K562 (cell line): ENCODE measurements around the gene RASD2. TPM values are rescaled to one million over a fixed set of nuclear protein-coding genes. Genes with fewer than 3 reads are reported as not detected.

ENCODE experiments used
- ATAC-seq: fragments of 200-7000 bp; cut with Tn5 transposase; 3 replicates; pipeline ENCODE4 v1.9.1; 2020; ENCODE audit warnings: moderate library complexity
- BruUV-seq: library from RNA; stranded (reverse); fragments of 400-500 nt; replicated peaks from 2 replicates; lab custom pipeline; 2021; lab: Mats Ljungman, UMichigan
- CTCF ChIA-PET: fragments of 300-600 bp; formaldehyde crosslinking; extraction: SDS; loops from one replicate; lab custom pipeline; 2021; ENCODE audit warnings: low intra/inter-chr PET ratio; lab: Yijun Ruan, JAX
- POLR2A ChIA-PET: fragments of 300-600, 350-650 bp; sonication (Branson Sonifier 250); formaldehyde crosslinking; extraction: SDS; loops from one replicate; lab custom pipeline; 2021; ENCODE audit warnings: antibody characterized with exemption, inconsistent platforms; lab: Yijun Ruan, JAX
- DNase-seq, 4 experiments: peaks; one replicate each; pipeline versions ENCODE4 v3.0.0 to v3.0.0-alpha.2; 2011 to 2018; ENCODE audit warnings: low spot score in 3 of 4, mixed read lengths in 3 of 4; ENCODE audit errors: extremely low read depth in 1 of 4
- FAIRE-seq: peaks from 2 replicates; lab custom pipeline; 2011; peaks lifted over from hg19 to GRCh38; lab: Jason Lieb, UNC
- H2AFZ ChIP-seq: 2 replicates; pipeline ENCODE4 v1.6.0; 2011; ENCODE audit warnings: low read depth, low read length, control low read depth, inconsistent platforms
- H3K27ac ChIP-seq: fragments of 200-600 bp; 3 replicates; pipeline ENCODE4 v1.8.0; 2011; ENCODE audit warnings: low read depth, mild to moderate bottlenecking, control low read depth, inconsistent platforms, low read length, moderate library complexity, mixed read lengths; ENCODE audit errors: extremely low read depth
- H3K27me3 ChIP-seq, 2 experiments: fragments of 300-600 bp in 1 of 2; 2 replicates in 1 of 2; 3 replicates in 1 of 2; pipeline versions ENCODE4 v1.6.0 to v1.8.0; 2011; ENCODE audit warnings: inconsistent platforms in 2 of 2, low read length in 2 of 2, mild to moderate bottlenecking in 1 of 2, mixed read lengths in 1 of 2, moderate library complexity in 1 of 2; ENCODE audit not compliant: control insufficient read depth in 2 of 2, insufficient read depth in 2 of 2
- H3K36me3 ChIP-seq: fragments of 300-600 bp; 3 replicates; pipeline ENCODE4 v1.8.0; 2011; ENCODE audit warnings: mild to moderate bottlenecking, low read length, inconsistent platforms; ENCODE audit not compliant: control insufficient read depth, insufficient read depth
- H3K4me1 ChIP-seq, 2 experiments: fragments of 200-600 bp in 1 of 2; replicated peaks in 1 of 2; 2 replicates in 1 of 2; 3 replicates in 1 of 2; pipeline versions ENCODE4 v1.5.1 to v1.8.0; 2011; ENCODE audit warnings: inconsistent platforms in 2 of 2, low read length in 2 of 2, mild to moderate bottlenecking in 1 of 2, mixed read lengths in 1 of 2, moderate library complexity in 1 of 2; ENCODE audit not compliant: control insufficient read depth in 2 of 2, insufficient read depth in 2 of 2
- H3K4me2 ChIP-seq: 2 replicates; pipeline ENCODE4 v1.6.1; 2011; ENCODE audit warnings: low read length, control low read depth, inconsistent platforms, mixed read lengths; ENCODE audit not compliant: insufficient read depth
- H3K4me3 ChIP-seq: fragments of 200-600 bp; sonication (generic), shearing (Covaris generic); 2 replicates; pipeline ENCODE4 v1.5.1; 2016; ENCODE audit warnings: control low read depth, inconsistent platforms
- H3K79me2 ChIP-seq: fragments of 200-600 bp; 3 replicates; pipeline ENCODE4 v1.8.0; 2011; ENCODE audit warnings: low read length, inconsistent platforms; ENCODE audit not compliant: control insufficient read depth, insufficient read depth
- H3K9ac ChIP-seq, 2 experiments: 2 replicates each; pipeline versions ENCODE4 v1.6.0 to v1.6.1; 2011; ENCODE audit warnings: low read depth in 2 of 2, low read length in 2 of 2, control low read depth in 1 of 2, inconsistent platforms in 1 of 2, mild to moderate bottlenecking in 1 of 2, mixed read lengths in 1 of 2; ENCODE audit not compliant: insufficient read depth in 1 of 2
- H3K9me1 ChIP-seq: one replicate; pipeline ENCODE4 v1.6.0; 2011; ENCODE audit warnings: inconsistent platforms, mild to moderate bottlenecking, low read length, moderate library complexity; ENCODE audit not compliant: control insufficient read depth, insufficient read depth
- H3K9me3 ChIP-seq: replicated peaks from 2 replicates; pipeline ENCODE4 v1.5.1; 2011; ENCODE audit warnings: low read depth, low read length, inconsistent platforms; ENCODE audit not compliant: control insufficient read depth, insufficient read depth
- H4K20me1 ChIP-seq: replicated peaks from 2 replicates; pipeline ENCODE4 v1.6.1; 2011; ENCODE audit warnings: low read length, inconsistent platforms, mixed read lengths; ENCODE audit not compliant: control insufficient read depth, insufficient read depth
- ARID1B ChIP-seq: fragments of 450-650 bp; IDR thresholded peaks from 2 replicates; pipeline ENCODE4 v1.6.1; 2016; ENCODE audit warnings: antibody characterized with exemption, mild to moderate bottlenecking, inconsistent platforms
- C11orf30 ChIP-seq: fragments of 450-650 bp; IDR thresholded peaks from 2 replicates; pipeline ENCODE4 v1.6.1; 2016; ENCODE audit warnings: low read depth, mild to moderate bottlenecking
- CBX8 ChIP-seq: fragments of 200-600 bp; sonication (generic); IDR thresholded peaks from 2 replicates; pipeline ENCODE4 v1.6.1; 2012; ENCODE audit warnings: borderline replicate concordance, mixed run types, low read depth, mild to moderate bottlenecking, moderate library complexity, mixed read lengths, low read length, control low read depth, inconsistent platforms; ENCODE audit not compliant: poor library complexity, severe bottlenecking; ENCODE audit errors: extremely low read depth
- DNMT1 ChIP-seq: fragments of 450-650 bp; IDR thresholded peaks from 2 replicates; pipeline ENCODE4 v1.6.1; 2016; ENCODE audit warnings: antibody characterized with exemption, mild to moderate bottlenecking
- HDAC8 ChIP-seq: fragments of 450-650 bp; IDR thresholded peaks from 2 replicates; pipeline ENCODE4 v1.6.1; 2016; ENCODE audit warnings: mild to moderate bottlenecking, missing genetic modification characterization, moderate library complexity, missing compliant biosample characterization
- RBM15 ChIP-seq: fragments of 200-400 bp; formaldehyde crosslinking; IDR thresholded peaks from 2 replicates; pipeline ENCODE4 v1.6.1; 2018; ENCODE audit warnings: mild to moderate bottlenecking, low read length, moderate library complexity; ENCODE audit not compliant: insufficient read depth
- SAP30 ChIP-seq: fragments of 200-600 bp; sonication (generic); IDR thresholded peaks from 2 replicates; pipeline ENCODE4 v1.6.1; 2012; ENCODE audit warnings: borderline replicate concordance, low read depth, mild to moderate bottlenecking, moderate library complexity, low read length, control low read depth, inconsistent platforms; ENCODE audit not compliant: insufficient read depth, poor library complexity, severe bottlenecking
- SOX6 ChIP-seq: fragments of 450-650 bp; IDR thresholded peaks from 2 replicates; pipeline ENCODE4 v1.6.1; 2014; ENCODE audit warnings: mild to moderate bottlenecking
- ZNF717 ChIP-seq: fragments of 250-450 bp; sonication (Bioruptor Pico); IDR thresholded peaks from 2 replicates; pipeline ENCODE4 v1.5.0; 2021
- WGBS: fragments of 100-300 bp; shearing (Covaris generic); methylation state at CpG from one replicate; pipeline ENCODE4 v1.1.6; 2016; ENCODE audit warnings: low coverage, mixed read lengths; ENCODE audit not compliant: insufficient coverage; ENCODE audit errors: missing lambda C conversion rate; 5-methylcytosine and 5-hydroxymethylcytosine counted together
- in situ Hi-C: fragments of 300-500 bp; cut with MboI; formaldehyde crosslinking; loops from 4 replicates; pipeline ENCODE4 v1.15.0; 2018; ENCODE audit warnings: inconsistent platforms, mixed read lengths
- intact Hi-C: fragments of 100-400 bp; cut with micrococcal nuclease; formaldehyde crosslinking; loops from 2 replicates; pipeline ENCODE4 v1.14.2; 2022
- polyA plus RNA-seq, 8 experiments: library from polyadenylated mRNA; depleted of rRNA in 4 of 8; stranded (reverse) in 5 of 8; unstranded in 3 of 8; fragments of >200 nt; fragmentation: Nextera tagmentation in 2 of 8; fragmentation: Illumina TruSeq in 1 of 8; extraction: Ambion mirVana in 2 of 8; extraction: Trizol in 1 of 8; gene quantifications; 2 replicates each; pipeline versions ENCODE4 v1.2.1 to v1.2.3, GENCODE V29; 2011 to 2014; ENCODE audit warnings: inconsistent platforms in 1 of 8, missing spikeins in 1 of 8
- total RNA-seq, 7 experiments: library from RNA; depleted of rRNA in 6 of 7; stranded (reverse); fragments of >200 nt in 6 of 7; fragmentation: Illumina TruSeq in 2 of 7; extraction: Trizol in 2 of 7; gene quantifications; 2 replicates each; pipeline versions ENCODE4 v1.2.1 to v1.2.3, GENCODE V29; 2011 to 2021; ENCODE audit warnings: low replicate concordance in 1 of 7
- TF ChIP-seq, protein P1 (sequence below), 2 experiments: IDR thresholded peaks; 2 replicates each; pipeline ENCODE4 v1.6.1; 2012; ENCODE audit warnings: improper control_type of control experiment in 2 of 2, low read depth in 2 of 2, low read length in 2 of 2, borderline replicate concordance in 1 of 2
- TF ChIP-seq, protein P2 (sequence below): fragments of 450-650 bp; formaldehyde crosslinking; IDR thresholded peaks from 2 replicates; pipeline ENCODE4 v1.4.0; 2022; ENCODE audit warnings: missing genetic modification characterization

The RASD2 gene
- total and polyA plus RNA-seq, 9 of the 15 experiments (the other 6 are each of a cell fraction or from before 2014, with no cell fraction given), result 0.05 TPM; not detected in 8

DNA sequence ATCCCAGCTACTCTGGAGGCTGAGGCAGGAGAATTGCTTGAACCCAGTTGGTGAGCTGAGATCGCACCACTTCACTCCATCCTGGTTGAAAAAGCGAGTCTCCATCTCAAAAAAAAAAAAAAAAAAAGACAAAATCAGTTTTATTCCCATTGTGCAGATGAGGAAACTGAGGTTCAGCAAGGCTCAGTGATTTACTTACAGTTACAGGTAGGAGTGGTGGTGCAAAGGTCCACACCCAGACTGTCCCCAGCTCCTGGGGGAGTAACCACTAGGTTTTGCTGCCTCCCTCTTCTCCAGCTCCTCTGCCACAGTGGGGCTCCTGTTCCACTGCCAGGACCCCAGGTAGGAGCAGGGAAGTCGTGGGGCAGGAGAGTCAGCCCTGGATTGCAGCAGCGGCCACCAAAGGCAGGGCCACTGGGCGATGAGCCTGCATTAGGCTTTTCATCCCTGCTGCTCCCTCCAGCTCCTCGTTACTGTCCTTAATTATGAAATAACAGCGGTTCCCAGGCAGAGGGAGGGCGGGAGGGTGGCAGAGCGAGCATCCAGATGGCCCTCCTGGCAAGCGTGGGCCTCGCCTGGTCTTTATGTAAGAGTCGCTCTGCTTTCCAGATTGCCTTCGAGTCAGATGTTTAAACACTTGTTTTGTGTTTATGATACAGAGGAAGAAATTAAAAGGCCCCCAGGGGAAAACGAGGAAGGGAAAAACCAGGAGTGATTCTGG is 15.5 kb upstream of the RASD2 start (continued):
- TF ChIP-seq, protein P1, sequence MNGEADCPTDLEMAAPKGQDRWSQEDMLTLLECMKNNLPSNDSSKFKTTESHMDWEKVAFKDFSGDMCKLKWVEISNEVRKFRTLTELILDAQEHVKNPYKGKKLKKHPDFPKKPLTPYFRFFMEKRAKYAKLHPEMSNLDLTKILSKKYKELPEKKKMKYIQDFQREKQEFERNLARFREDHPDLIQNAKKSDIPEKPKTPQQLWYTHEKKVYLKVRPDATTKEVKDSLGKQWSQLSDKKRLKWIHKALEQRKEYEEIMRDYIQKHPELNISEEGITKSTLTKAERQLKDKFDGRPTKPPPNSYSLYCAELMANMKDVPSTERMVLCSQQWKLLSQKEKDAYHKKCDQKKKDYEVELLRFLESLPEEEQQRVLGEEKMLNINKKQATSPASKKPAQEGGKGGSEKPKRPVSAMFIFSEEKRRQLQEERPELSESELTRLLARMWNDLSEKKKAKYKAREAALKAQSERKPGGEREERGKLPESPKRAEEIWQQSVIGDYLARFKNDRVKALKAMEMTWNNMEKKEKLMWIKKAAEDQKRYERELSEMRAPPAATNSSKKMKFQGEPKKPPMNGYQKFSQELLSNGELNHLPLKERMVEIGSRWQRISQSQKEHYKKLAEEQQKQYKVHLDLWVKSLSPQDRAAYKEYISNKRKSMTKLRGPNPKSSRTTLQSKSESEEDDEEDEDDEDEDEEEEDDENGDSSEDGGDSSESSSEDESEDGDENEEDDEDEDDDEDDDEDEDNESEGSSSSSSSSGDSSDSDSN (IDR thresholded peaks at IDR 0.05; ENCODE audit: borderline replicate concordance in 1 of 2, low read depth in 2 of 2, low read length in 2 of 2), result no peak

DNA sequence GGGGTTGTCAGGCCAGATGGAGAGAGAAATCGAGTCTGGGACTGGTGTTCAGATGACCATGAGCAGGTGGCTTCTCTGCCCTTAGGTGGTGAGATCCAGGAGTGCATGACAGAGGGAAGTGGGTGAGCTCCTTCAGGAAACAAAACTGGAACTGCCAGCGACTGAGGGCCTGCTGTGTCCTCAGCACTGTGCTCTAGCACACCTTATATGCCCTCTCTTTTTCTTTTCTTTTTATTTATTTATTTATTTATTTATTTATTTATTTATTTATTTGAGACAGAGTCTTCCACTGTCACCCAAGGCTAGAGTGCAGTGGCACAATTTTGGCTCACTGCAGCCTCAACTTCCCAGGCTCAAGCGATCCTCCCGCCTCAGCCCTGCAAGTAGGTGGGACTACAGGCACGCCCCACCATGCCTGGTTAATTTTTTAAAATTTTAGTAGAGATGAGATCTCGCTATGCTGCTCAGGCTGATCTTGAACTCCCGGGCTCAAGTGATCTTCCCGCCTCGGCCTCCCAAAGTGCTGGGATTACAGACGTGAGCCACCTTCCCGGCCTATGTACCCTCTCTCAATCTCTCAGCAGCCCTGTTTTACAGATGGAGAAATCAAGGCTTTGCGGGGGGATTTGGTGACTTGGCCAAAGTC is 14.8 kb upstream of the RASD2 start:
- no peak overlapping the region for H3K4me2 ChIP-seq
- no peak for ATAC-seq
- intact Hi-C loops (no loop called here), in situ Hi-C loops (no loop called here)
- no peaks in the 10 kb centered on the region for H3K79me2 ChIP-seq
- 19% methylated on average over 11 of the region's 12 CpGs for WGBS
- H3K36me3 ChIP-seq, result no peaks in the 10 kb centered on the region
- no peak overlapping the region for H3K27ac ChIP-seq
- DNase-seq, result no peak
- H4K20me1 ChIP-seq, result peaks cover 5% of the 10 kb centered on the region; the same call in 1 of the 2 replicates
- no peak overlapping the region for H2AFZ ChIP-seq
- H3K9me3 ChIP-seq, result no peaks in the 10 kb centered on the region
- TF ChIP-seq RBM15 (no peak), HDAC8 (tag) (no peak), SAP30 (no peak), DNMT1 (no peak), ARID1B (no peak), ZNF717 (CRISPR knock-in tag) (no peak), CBX8 (no peak), SOX6 (no peak), C11orf30 (no peak)
- TF ChIP-seq, protein P2, sequence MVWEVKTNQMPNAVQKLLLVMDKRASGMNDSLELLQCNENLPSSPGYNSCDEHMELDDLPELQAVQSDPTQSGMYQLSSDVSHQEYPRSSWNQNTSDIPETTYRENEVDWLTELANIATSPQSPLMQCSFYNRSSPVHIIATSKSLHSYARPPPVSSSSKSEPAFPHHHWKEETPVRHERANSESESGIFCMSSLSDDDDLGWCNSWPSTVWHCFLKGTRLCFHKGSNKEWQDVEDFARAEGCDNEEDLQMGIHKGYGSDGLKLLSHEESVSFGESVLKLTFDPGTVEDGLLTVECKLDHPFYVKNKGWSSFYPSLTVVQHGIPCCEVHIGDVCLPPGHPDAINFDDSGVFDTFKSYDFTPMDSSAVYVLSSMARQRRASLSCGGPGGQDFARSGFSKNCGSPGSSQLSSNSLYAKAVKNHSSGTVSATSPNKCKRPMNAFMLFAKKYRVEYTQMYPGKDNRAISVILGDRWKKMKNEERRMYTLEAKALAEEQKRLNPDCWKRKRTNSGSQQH, result no peak
- no peak for FAIRE-seq
- peaks cover 8 to 10% of the 10 kb centered on the region in 2 experiments; a peak in 3 of 5 replicates for H3K4me1 ChIP-seq
- no peak overlapping the region for H3K9ac ChIP-seq
- POLR2A ChIA-PET, result no interaction called here
- CTCF ChIA-PET, result no interaction called here
- H3K27me3 ChIP-seq, result peaks cover 0 to 12% of the 10 kb centered on the region in 2 experiments; a peak in 2 of 5 replicates
- no peaks in the 10 kb centered on the region for H3K9me1 ChIP-seq
- BruUV-seq, result no TSS peak
- H3K4me3 ChIP-seq, result no peak overlapping the region
